ENCODE data around the gene MTR.

MTR gene

GRCh38 chr1:236779312-236779711 lies 15.8 kb upstream of the MTR start:
- Histone ChIP-seq H3K9me3 (ENCODE audit: severe bottlenecking) (peaks cover 4% of the 10 kb centered on the region), H3K36me3 (no peaks in the 10 kb centered on the region), H3K27ac (no peak overlapping the region), H3K27me3 (ENCODE audit: insufficient read depth, low read depth, severe bottlenecking) (no peaks in the 10 kb centered on the region), H3K4me3 (ENCODE audit: low read depth, low read length) (no peak overlapping the region)
- TF ChIP-seq, protein P1, sequence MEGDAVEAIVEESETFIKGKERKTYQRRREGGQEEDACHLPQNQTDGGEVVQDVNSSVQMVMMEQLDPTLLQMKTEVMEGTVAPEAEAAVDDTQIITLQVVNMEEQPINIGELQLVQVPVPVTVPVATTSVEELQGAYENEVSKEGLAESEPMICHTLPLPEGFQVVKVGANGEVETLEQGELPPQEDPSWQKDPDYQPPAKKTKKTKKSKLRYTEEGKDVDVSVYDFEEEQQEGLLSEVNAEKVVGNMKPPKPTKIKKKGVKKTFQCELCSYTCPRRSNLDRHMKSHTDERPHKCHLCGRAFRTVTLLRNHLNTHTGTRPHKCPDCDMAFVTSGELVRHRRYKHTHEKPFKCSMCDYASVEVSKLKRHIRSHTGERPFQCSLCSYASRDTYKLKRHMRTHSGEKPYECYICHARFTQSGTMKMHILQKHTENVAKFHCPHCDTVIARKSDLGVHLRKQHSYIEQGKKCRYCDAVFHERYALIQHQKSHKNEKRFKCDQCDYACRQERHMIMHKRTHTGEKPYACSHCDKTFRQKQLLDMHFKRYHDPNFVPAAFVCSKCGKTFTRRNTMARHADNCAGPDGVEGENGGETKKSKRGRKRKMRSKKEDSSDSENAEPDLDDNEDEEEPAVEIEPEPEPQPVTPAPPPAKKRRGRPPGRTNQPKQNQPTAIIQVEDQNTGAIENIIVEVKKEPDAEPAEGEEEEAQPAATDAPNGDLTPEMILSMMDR (IDR thresholded peaks at IDR 0.05; ENCODE audit: low read depth, low read length) = no peak
- DNase-seq = no peak

GRCh38 chr1:236785477-236785876 lies 9.6 kb upstream of the MTR start:
- Histone ChIP-seq H3K9me3 (ENCODE audit: severe bottlenecking) (no peaks in the 10 kb centered on the region), H3K4me3 (ENCODE audit: low read depth, low read length) (no peak overlapping the region), H3K36me3 (no peaks in the 10 kb centered on the region), H3K27me3 (ENCODE audit: insufficient read depth, low read depth, severe bottlenecking) (no peaks in the 10 kb centered on the region), H3K27ac (no peak overlapping the region)
- no peak for DNase-seq
- TF ChIP-seq, protein P1 (IDR thresholded peaks at IDR 0.05; ENCODE audit: low read depth, low read length) = no peak

DNA sequence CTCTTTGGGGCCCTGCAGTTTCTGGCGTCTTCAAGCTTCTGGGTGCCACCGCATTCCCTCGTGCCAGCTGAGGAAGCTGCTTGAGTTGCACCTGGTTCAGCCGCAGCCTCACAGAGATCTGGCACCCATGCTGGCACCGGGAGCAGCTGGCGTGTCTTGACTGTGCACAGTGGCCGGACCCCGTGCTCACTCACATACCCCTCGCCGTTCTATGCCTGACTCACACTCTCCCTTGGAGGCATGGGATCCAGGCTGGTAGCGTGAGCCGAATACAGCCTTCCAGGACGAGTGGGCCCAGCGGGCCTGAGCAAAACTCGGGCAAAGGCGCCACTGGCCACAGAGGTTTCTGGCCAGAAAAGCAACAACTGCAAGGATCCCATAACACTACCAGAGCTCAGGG lies 8.6 kb upstream of the MTR start:
- TF ChIP-seq, protein P1 (IDR thresholded peaks at IDR 0.05; ENCODE audit: low read depth, low read length) = no peak
- Histone ChIP-seq H3K27ac (no peak overlapping the region), H3K9me3 (ENCODE audit: severe bottlenecking) (no peaks in the 10 kb centered on the region)

GRCh38 chr1:236794585-236795034 lies 482 bp upstream of the MTR start:
- Histone ChIP-seq H3K9me3 (ENCODE audit: severe bottlenecking) (no peaks in the 10 kb centered on the region), H3K27me3 (ENCODE audit: insufficient read depth, low read depth, severe bottlenecking) (no peaks in the 10 kb centered on the region), H3K4me3 (ENCODE audit: low read depth, low read length) (peak overlapping the region; percentile 98), H3K36me3 (peaks cover 8% of the 10 kb centered on the region), H3K27ac (peak overlapping the region; percentile 32)
- TF ChIP-seq, protein P1 (IDR thresholded peaks at IDR 0.05; ENCODE audit: low read depth, low read length) = no peak
- no peak for DNase-seq

More for the DNA sequence above, 8.6 kb upstream of the MTR start:
- Histone ChIP-seq H3K4me3 (ENCODE audit: low read depth, low read length) (no peak overlapping the region), H3K27me3 (ENCODE audit: insufficient read depth, low read depth, severe bottlenecking) (no peaks in the 10 kb centered on the region), H3K36me3 (no peaks in the 10 kb centered on the region)
- DNase-seq = no peak

DNA sequence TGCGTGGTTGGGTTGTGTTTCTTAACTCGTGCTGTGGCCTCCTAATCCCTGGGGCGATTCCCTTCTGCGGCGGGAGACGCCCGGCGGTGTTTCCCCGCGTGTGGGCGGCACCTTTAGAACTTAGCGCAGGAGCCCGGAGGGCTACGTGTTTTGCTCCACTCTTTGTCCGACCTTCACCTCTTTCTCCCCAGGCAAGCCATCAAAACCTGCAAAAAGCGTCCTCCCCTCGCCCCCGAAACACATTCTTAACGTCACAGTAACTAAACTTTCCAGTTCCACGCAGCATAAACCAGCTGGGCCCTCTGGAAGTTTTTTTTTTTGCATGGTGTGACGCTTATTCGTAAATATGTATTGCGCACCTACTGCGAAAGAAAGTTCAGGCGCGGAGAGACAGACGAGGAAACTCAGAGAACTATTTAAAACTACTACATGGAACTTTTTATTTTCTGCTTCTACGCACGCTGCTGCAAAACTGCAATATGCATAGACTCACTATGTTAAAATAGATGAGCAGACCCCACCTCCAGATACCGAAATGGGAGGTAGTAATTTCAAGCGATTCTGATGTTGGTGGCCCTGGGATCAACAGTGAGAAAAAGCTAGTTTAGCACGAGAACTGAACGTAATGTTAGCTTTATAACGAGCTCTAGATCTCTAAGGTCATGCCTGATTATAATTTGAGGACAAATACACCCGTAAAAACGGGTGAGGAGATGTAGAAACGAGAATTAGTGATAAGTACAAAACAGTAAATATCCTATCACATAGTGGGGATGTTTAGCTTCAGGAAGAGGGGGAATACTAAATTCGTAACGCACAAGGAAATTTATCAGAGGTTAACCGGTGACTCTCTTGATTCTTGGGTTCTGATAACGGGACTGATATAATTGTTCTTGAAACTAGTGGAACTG lies 920 bp downstream of the MTR start:
- no peaks in the 10 kb centered on the region for H3K9me3 ChIP-seq (ENCODE audit: severe bottlenecking)
- H3K4me3 ChIP-seq (ENCODE audit: low read depth, low read length) = peak overlapping the region; percentile 98
- peaks cover 18% of the 10 kb centered on the region for H3K36me3 ChIP-seq
- peak overlapping the region; percentile 96 for H3K27ac ChIP-seq
- TF ChIP-seq, protein P1 (IDR thresholded peaks at IDR 0.05; ENCODE audit: low read depth, low read length) = no peak
- DNase-seq = no peak
- no peaks in the 10 kb centered on the region for H3K27me3 ChIP-seq (ENCODE audit: insufficient read depth, low read depth, severe bottlenecking)

Measured in WERI-Rb-1 (cell line).